RWPE2 (cell line): ENCODE measurements around the gene LRP1B.

ENCODE experiments used
- ATAC-seq: fragments of 200-7000 bp; cut with Tn5 transposase; 3 replicates; pipeline ENCODE4 v1.9.1; 2021; ENCODE audit warnings: low read depth
- DNase-seq: peaks from one replicate; pipeline ENCODE4 v3.0.0-alpha.2; 2020; ENCODE audit warnings: low spot score
- H3K27ac ChIP-seq: fragments of 450-650 bp; 2 replicates; pipeline ENCODE4 v1.5.1; 2017; ENCODE audit warnings: mild to moderate bottlenecking; ENCODE audit not compliant: poor library complexity, severe bottlenecking
- H3K27me3 ChIP-seq: fragments of 250-450 bp; sonication (Bioruptor Pico); 2 replicates; pipeline ENCODE4 v1.5.1; 2021; ENCODE audit warnings: mild to moderate bottlenecking, moderate library complexity; ENCODE audit not compliant: insufficient read depth, poor library complexity, severe bottlenecking
- H3K36me3 ChIP-seq: fragments of 250-450 bp; sonication (Bioruptor Pico); 2 replicates; pipeline ENCODE4 v1.5.1; 2020; ENCODE audit warnings: low read depth, mild to moderate bottlenecking, moderate library complexity
- H3K4me1 ChIP-seq: fragments of 250-450 bp; sonication (Bioruptor Pico); 2 replicates; pipeline ENCODE4 v1.5.1; 2021; ENCODE audit warnings: mild to moderate bottlenecking, moderate library complexity; ENCODE audit not compliant: insufficient read depth, poor library complexity, severe bottlenecking
- H3K4me3 ChIP-seq: fragments of 250-450 bp; sonication (Bioruptor Pico); 2 replicates; pipeline ENCODE4 v1.5.1; 2021; ENCODE audit warnings: mild to moderate bottlenecking, moderate library complexity; ENCODE audit not compliant: severe bottlenecking
- H3K9me3 ChIP-seq: fragments of 250-450 bp; sonication (Bioruptor Pico); 2 replicates; pipeline ENCODE4 v1.5.1; 2021; ENCODE audit warnings: mild to moderate bottlenecking, moderate library complexity; ENCODE audit not compliant: severe bottlenecking
- CTCF ChIP-seq: fragments of 450-650 bp; IDR thresholded peaks from one replicate; pipeline ENCODE4 v1.5.1; 2017; ENCODE audit warnings: mild to moderate bottlenecking, moderate library complexity; ENCODE audit not compliant: poor library complexity, severe bottlenecking

Gene LRP1B

GRCh38 chr2:141647353-141647752, 483.5 kb downstream of the LRP1B start:
- no peaks in the 10 kb centered on the region for H3K9me3 ChIP-seq
- DNase-seq = no peak
- no peaks in the 10 kb centered on the region for H3K4me1 ChIP-seq
- H3K27me3 ChIP-seq = no peaks in the 10 kb centered on the region
- H3K4me3 ChIP-seq = no peak overlapping the region
- TF ChIP-seq CTCF = no peak
- H3K27ac ChIP-seq = no peak overlapping the region
- no peak for ATAC-seq
- H3K36me3 ChIP-seq = no peaks in the 10 kb centered on the region

GRCh38 chr2:141641462-141641861, 489.4 kb downstream of the LRP1B start:
- H3K36me3 ChIP-seq = no peaks in the 10 kb centered on the region
- H3K27ac ChIP-seq = no peak overlapping the region
- H3K9me3 ChIP-seq = no peaks in the 10 kb centered on the region
- H3K4me1 ChIP-seq = peaks cover 3% of the 10 kb centered on the region
- ATAC-seq = peak; percentile 95
- no peaks in the 10 kb centered on the region for H3K27me3 ChIP-seq
- no peak for DNase-seq
- no peak overlapping the region for H3K4me3 ChIP-seq
- TF ChIP-seq CTCF = no peak

GRCh38 chr2:141639809-141640208, 491.0 kb downstream of the LRP1B start:
- DNase-seq = no peak
- Histone ChIP-seq H3K9me3 (no peaks in the 10 kb centered on the region), H3K27me3 (no peaks in the 10 kb centered on the region), H3K4me1 (peaks cover 3% of the 10 kb centered on the region), H3K4me3 (no peak overlapping the region), H3K27ac (no peak overlapping the region), H3K36me3 (no peaks in the 10 kb centered on the region)
- no peak for TF ChIP-seq CTCF
- ATAC-seq = no peak

- no peak overlapping the region for H3K27ac ChIP-seq
- H3K36me3 ChIP-seq = no peaks in the 10 kb centered on the region
- no peak overlapping the region for H3K4me3 ChIP-seq
- H3K4me1 ChIP-seq = no peaks in the 10 kb centered on the region
- no peak for TF ChIP-seq CTCF
- H3K9me3 ChIP-seq = no peaks in the 10 kb centered on the region
- no peak for ATAC-seq
- H3K27me3 ChIP-seq = peaks cover 10% of the 10 kb centered on the region
- DNase-seq = no peak
Observed at GRCh38 chr2:141633132-141633531, 497.7 kb downstream of the LRP1B start.

GRCh38 chr2:141630407-141630930, 500.3 kb downstream of the LRP1B start:
- H3K36me3 ChIP-seq = no peaks in the 10 kb centered on the region
- H3K4me1 ChIP-seq = no peaks in the 10 kb centered on the region
- no peak overlapping the region for H3K4me3 ChIP-seq
- no peaks in the 10 kb centered on the region for H3K9me3 ChIP-seq
- no peak for DNase-seq
- H3K27ac ChIP-seq = no peak overlapping the region
- ATAC-seq = no peak
- H3K27me3 ChIP-seq = peaks cover 10% of the 10 kb centered on the region
- TF ChIP-seq CTCF = no peak
